Measurements from ENCODE around the gene KRT28.

DNA sequence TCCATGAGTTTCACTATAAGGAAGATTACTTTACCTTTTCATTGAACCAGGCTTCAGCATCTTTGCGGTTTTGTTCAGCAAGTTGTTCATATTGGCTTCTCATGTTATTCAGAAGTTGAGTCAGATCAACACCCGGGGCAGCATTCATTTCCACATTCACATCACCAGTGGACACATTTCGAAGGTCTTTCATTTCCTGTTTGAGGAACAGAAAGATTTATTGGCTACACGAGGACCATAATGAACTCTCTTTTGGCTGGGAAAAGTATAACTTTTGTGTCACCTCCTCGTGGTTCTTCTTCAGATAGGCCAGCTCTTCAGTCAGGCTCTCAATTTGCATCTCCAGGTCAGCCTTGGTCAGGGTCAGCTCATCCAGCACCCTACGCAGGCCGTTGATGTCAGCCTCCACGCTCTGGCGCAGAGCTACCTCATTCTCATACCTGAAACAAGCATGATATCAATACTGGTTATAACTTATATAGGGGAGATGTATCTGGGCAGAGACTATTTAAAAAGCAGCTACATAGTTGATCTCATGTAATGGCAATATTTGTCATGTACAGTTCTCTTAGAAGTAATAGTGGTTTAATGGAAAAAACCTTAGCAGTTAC lies 20.6 kb upstream of the KRT28 start:
- no peak for TF ChIP-seq CTCF (IDR thresholded peaks at IDR 0.05)
- no peak for TF ChIP-seq EP300 (IDR thresholded peaks at IDR 0.05)
- TF ChIP-seq POLR2AphosphoS5 (IDR thresholded peaks at IDR 0.05): no peak
